HCT116 (cell line): ENCODE data around the gene GCN1. TPM values are rescaled to one million over a fixed set of nuclear protein-coding genes. Genes with fewer than 3 reads are reported as not detected.
A peak's percentile ranks its signal among the peaks of the same experiment; 100 is the strongest.

Experiments used
- ATAC-seq: fragments of 200-7000 bp; cut with Tn5 transposase; 2 replicates; pipeline ENCODE4 v1.9.1; 2020; ENCODE audit warnings: mild to moderate bottlenecking, moderate library complexity
- BruUV-seq: library from RNA; stranded (reverse); fragments of 400-500 nt; replicated peaks from 2 replicates; lab custom pipeline; 2021; lab: Mats Ljungman, UMichigan
- CTCF ChIA-PET: fragments of 300-600 bp; sonication (Branson Sonifier 250); formaldehyde crosslinking; loops from one replicate; lab custom pipeline; 2021; ENCODE audit warnings: antibody characterized with exemption; lab: Charles Lee
- POLR2A ChIA-PET: fragments of 300-600, 350-600 bp; sonication (Branson Sonifier 250); formaldehyde crosslinking; loops from one replicate; lab custom pipeline; 2021; ENCODE audit warnings: antibody characterized with exemption; lab: Charles Lee
- RAD21 ChIA-PET, 2 experiments: fragments of 300-600 bp; sonication (Branson Sonifier 250); formaldehyde crosslinking; loops; one replicate each; lab custom pipeline; 2023; ENCODE audit warnings: low total read pairs in 2 of 2; ENCODE audit not compliant: uncharacterized antibody in 2 of 2, unreplicated experiment in 2 of 2, low non-redundant PET in 1 of 2; lab: Charles Lee
- DNase-seq: peaks from one replicate; pipeline ENCODE4 v3.0.0-alpha.2; 2010; ENCODE audit warnings: low read depth, low spot score
- H2AFZ ChIP-seq: fragments of 200-600 bp; shearing (Covaris generic), sonication (generic); 2 replicates; pipeline ENCODE4 v1.6.1; 2017; ENCODE audit warnings: low read depth, mixed run types, mixed read lengths, antibody characterized with exemption, low read length; ENCODE audit not compliant: poor library complexity, severe bottlenecking
- H3K27ac ChIP-seq: 2 replicates; pipeline ENCODE4 v1.5.1; 2012; ENCODE audit warnings: low read depth, low read length
- H3K27me3 ChIP-seq: fragments of 200-600 bp; sonication (generic); 2 replicates; pipeline ENCODE4 v1.6.1; 2016; ENCODE audit warnings: mixed run types, low read length, mixed read lengths; ENCODE audit not compliant: insufficient read depth
- H3K36me3 ChIP-seq, 2 experiments: fragments of 200-500 bp in 1 of 2; fragments of 200-600 bp in 1 of 2; sonication (Bioruptor generic) in 1 of 2; sonication (generic) in 1 of 2; 2 replicates each; pipeline versions ENCODE4 v1.5.1 to v1.6.1; 2014 to 2016; ENCODE audit warnings: low read length in 2 of 2, inconsistent platforms in 1 of 2, mixed read lengths in 1 of 2, mixed run types in 1 of 2; ENCODE audit not compliant: insufficient read depth in 2 of 2, control insufficient read depth in 1 of 2
- H3K4me1 ChIP-seq, 2 experiments: fragments of 200-600 bp in 1 of 2; sonication (generic) in 1 of 2; 2 replicates each; pipeline versions ENCODE4 v1.5.1 to v1.6.1; 2012 to 2017; ENCODE audit warnings: low read length in 2 of 2, inconsistent platforms in 1 of 2, mild to moderate bottlenecking in 1 of 2, mixed read lengths in 1 of 2, mixed run types in 1 of 2, moderate library complexity in 1 of 2; ENCODE audit not compliant: insufficient read depth in 2 of 2, control insufficient read depth in 1 of 2
- H3K4me2 ChIP-seq: fragments of 200-600 bp; sonication (generic); 2 replicates; pipeline ENCODE4 v1.6.1; 2017; ENCODE audit warnings: mixed run types, low read length, mixed read lengths
- H3K4me3 ChIP-seq, 2 experiments: fragments of 200-600 bp in 1 of 2; sonication (generic) in 1 of 2; replicated peaks in 1 of 2; 2 replicates each; pipeline ENCODE4 v1.5.1; 2011 to 2016; ENCODE audit warnings: low read length in 2 of 2, control low read depth in 1 of 2, low read depth in 1 of 2, mild to moderate bottlenecking in 1 of 2, mixed read lengths in 1 of 2, mixed run types in 1 of 2
- H3K79me2 ChIP-seq: fragments of 200-600 bp; sonication (generic); 2 replicates; pipeline ENCODE4 v1.6.1; 2017; ENCODE audit warnings: mild to moderate bottlenecking, mixed run types, low read length, moderate library complexity, mixed read lengths; ENCODE audit not compliant: insufficient read depth
- H3K9ac ChIP-seq: fragments of 200-600 bp; sonication (generic); 2 replicates; pipeline ENCODE4 v1.6.1; 2016; ENCODE audit warnings: low read length, mixed read lengths
- H3K9me2 ChIP-seq: fragments of 200-600 bp; sonication (generic), shearing (Covaris generic); 2 replicates; pipeline ENCODE4 v1.6.1; 2017; ENCODE audit warnings: mixed run types, mild to moderate bottlenecking, moderate library complexity; ENCODE audit not compliant: insufficient read depth
- H3K9me3 ChIP-seq, 2 experiments: fragments of 200-500 bp in 1 of 2; fragments of 200-600 bp in 1 of 2; sonication (Bioruptor generic) in 1 of 2; sonication (generic) in 1 of 2; 2 replicates each; pipeline ENCODE4 v1.6.1; 2014 to 2017; ENCODE audit warnings: low read length in 2 of 2, mixed read lengths in 2 of 2, inconsistent platforms in 1 of 2, low read depth in 1 of 2, mild to moderate bottlenecking in 1 of 2, mixed run types in 1 of 2, moderate library complexity in 1 of 2; ENCODE audit not compliant: control insufficient read depth in 1 of 2, insufficient read depth in 1 of 2
- H4K20me1 ChIP-seq: fragments of 200-600 bp; sonication (generic), shearing (Covaris generic); 2 replicates; pipeline ENCODE4 v1.6.1; 2017; ENCODE audit warnings: mixed run types, mild to moderate bottlenecking, moderate library complexity; ENCODE audit not compliant: insufficient read depth
- CEBPB ChIP-seq: IDR thresholded peaks from 2 replicates; pipeline ENCODE4 v1.6.1; 2012; ENCODE audit warnings: low read depth
- ELF1 ChIP-seq: IDR thresholded peaks from 2 replicates; pipeline ENCODE4 v1.6.1; 2012; ENCODE audit warnings: low read depth, borderline replicate concordance
- EZH2 ChIP-seq: fragments of 200-600 bp; sonication (generic); IDR thresholded peaks from 2 replicates; pipeline ENCODE4 v1.6.1; 2017; ENCODE audit warnings: antibody characterized with exemption, mixed run types
- EZH2phosphoT487 ChIP-seq: fragments of 200-600 bp; IDR thresholded peaks from 2 replicates; pipeline ENCODE4 v1.6.1; 2018; ENCODE audit warnings: antibody characterized with exemption, borderline replicate concordance
- FOSL1 ChIP-seq: IDR thresholded peaks from 2 replicates; pipeline ENCODE4 v1.6.1; 2012; ENCODE audit warnings: low read depth
- POLR2AphosphoS5 ChIP-seq: IDR thresholded peaks from 2 replicates; pipeline ENCODE4 v1.6.1; 2011; ENCODE audit warnings: mild to moderate bottlenecking, low read depth, low read length, moderate library complexity
- SIN3A ChIP-seq: IDR thresholded peaks from 2 replicates; pipeline ENCODE4 v1.6.1; 2012; ENCODE audit warnings: low read depth
- SP1 ChIP-seq: IDR thresholded peaks from 2 replicates; pipeline ENCODE4 v1.6.1; 2012; ENCODE audit warnings: low read depth
- SRF ChIP-seq: IDR thresholded peaks from 2 replicates; pipeline ENCODE4 v1.6.1; 2012; ENCODE audit warnings: low read depth
- TCF7L2 ChIP-seq: IDR thresholded peaks from 2 replicates; pipeline ENCODE4 v1.7.0; 2011; ENCODE audit warnings: borderline replicate concordance, inconsistent platforms; ENCODE audit not compliant: insufficient read depth, insufficient read length; ENCODE audit errors: extremely low read depth
- ZFX ChIP-seq: fragments of 450-650 bp; IDR thresholded peaks from 2 replicates; pipeline ENCODE4 v1.6.1; 2017
- ZNF274 ChIP-seq: fragments of 200-500 bp; sonication (Bioruptor generic); IDR thresholded peaks from 2 replicates; pipeline ENCODE4 v1.6.1; 2014; ENCODE audit warnings: mild to moderate bottlenecking, low read depth, low read length, inconsistent platforms
- intact Hi-C: fragments of 100-400 bp; cut with micrococcal nuclease; formaldehyde crosslinking; loops from 2 replicates; pipeline ENCODE4 v1.10.0; 2022
- total RNA-seq: library from RNA; stranded (reverse); gene quantifications from one replicate; pipeline ENCODE4 v1.2.1, GENCODE V29; 2021; ENCODE audit not compliant: unreplicated experiment
- TF ChIP-seq, protein P1 (sequence below): IDR thresholded peaks from 2 replicates; pipeline ENCODE4 v1.6.1; 2012; ENCODE audit warnings: low read depth
- TF ChIP-seq, protein P2 (sequence below): IDR thresholded peaks from 2 replicates; pipeline ENCODE4 v1.6.1; 2011; ENCODE audit warnings: mild to moderate bottlenecking, low read length, moderate library complexity; ENCODE audit not compliant: insufficient replicate concordance; ENCODE audit errors: extremely low read depth
- TF ChIP-seq, protein P3 (sequence below): IDR thresholded peaks from 2 replicates; pipeline ENCODE4 v1.6.1; 2012
- TF ChIP-seq, protein P4 (sequence below): IDR thresholded peaks from 2 replicates; pipeline ENCODE4 v1.6.1; 2012
- TF ChIP-seq, protein P5 (sequence below), 3 experiments: fragments of 200-600 bp in 1 of 3; sonication (generic) in 1 of 3; IDR thresholded peaks in 2 of 3; conservative IDR thresholded peaks in 1 of 3; 2 replicates each; pipeline ENCODE4 v1.5.1; 2012 to 2017; ENCODE audit warnings: low read depth in 2 of 3, low read length in 2 of 3, antibody characterized with exemption in 1 of 3, borderline replicate concordance in 1 of 3, control low read depth in 1 of 3, mild to moderate bottlenecking in 1 of 3, mixed read lengths in 1 of 3, mixed run types in 1 of 3, moderate library complexity in 1 of 3; ENCODE audit not compliant: insufficient read depth in 1 of 3

Gene GCN1
- total RNA-seq, 1 experiment from 2014 or later = 184 TPM

DNA sequence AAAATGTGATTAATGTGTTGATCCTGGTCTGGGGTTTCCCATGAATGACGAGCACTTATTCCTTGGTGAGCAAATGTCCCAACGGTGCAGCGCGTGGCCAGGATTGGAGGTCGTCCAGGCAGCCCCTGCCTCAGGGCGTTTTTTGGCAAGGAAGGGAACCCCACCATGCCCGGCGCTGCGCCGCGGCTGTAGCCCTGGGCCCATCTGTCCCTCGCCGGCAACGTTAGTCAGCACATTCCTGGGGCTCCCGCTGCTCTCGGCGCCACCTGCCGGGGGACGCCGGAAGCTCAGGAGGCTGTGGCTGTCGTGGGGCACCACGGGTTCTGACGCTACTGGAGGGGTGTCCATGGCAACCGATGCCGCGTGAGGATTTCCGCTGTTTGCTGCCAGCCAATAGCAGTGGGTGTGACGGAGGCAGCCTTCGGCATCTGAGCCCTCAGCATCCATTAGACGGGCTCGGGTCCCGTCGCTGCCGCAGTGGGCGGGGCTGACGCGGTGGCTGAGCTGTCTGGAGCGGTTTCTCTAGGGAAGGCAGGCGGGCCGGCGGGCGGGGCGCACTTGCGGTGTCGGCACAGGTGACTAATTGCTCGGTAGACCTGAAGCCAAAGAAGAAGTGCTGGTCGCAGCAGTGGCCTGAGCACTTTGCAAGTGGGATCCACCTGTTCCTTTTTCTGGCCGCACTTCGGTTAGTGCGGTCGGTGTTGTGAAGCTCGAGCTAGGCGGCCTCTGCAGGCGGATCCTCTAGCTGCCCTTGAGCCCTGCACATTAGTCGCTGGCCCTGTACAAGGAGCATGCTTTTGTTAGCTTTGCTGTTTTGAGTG is 107.5 kb downstream of the GCN1 start:
- POLR2A ChIA-PET = interaction anchor here (0.8 to 1.3 kb wide), 4 partner anchors 11 to 204 kb away, joined by 3 to 4 read pairs (median 4); partner anchors contain the start of genes RAB35, RNU4-2 and RPLP0
- ATAC-seq (peak; percentile 94), DNase-seq (peak; percentile 98)
- Histone ChIP-seq H3K36me3 (no peaks in the 10 kb centered on the region), H3K9ac (peak overlapping the region; percentile 71), H3K27ac (peak overlapping the region; percentile 67), H3K79me2 (no peaks in the 10 kb centered on the region), H3K9me2 (no peaks in the 10 kb centered on the region), H3K4me1 (peaks cover 18 to 21% of the 10 kb centered on the region in 2 experiments), H3K9me3 (no peaks in the 10 kb centered on the region), H3K4me2 (peak overlapping the region; percentile 85), H4K20me1 (no peaks in the 10 kb centered on the region), H2AFZ (no peak overlapping the region), H3K27me3 (no peaks in the 10 kb centered on the region), H3K4me3 (peak overlapping the region; percentile 42 to 52)
- BruUV-seq = no TSS peak
- RAD21 ChIA-PET = interaction anchor here in 1 of 2 experiments (1.1 kb wide), 1 partner anchor 146 kb away, joined by 3 read pairs; no protein-coding TSS in a partner anchor
- intact Hi-C loops = loop anchor here (2.0 kb wide), 2 partner anchors 98 to 158 kb away; partner anchors contain the start of gene BICDL1
- CTCF ChIA-PET = interaction anchor here (0.6 to 1.4 kb wide), 11 partner anchors 9 to 850 kb away, joined by 3 to 7 read pairs (median 3); partner anchors contain the start of genes BICDL1 and RPLP0
- TF ChIP-seq SIN3A (peak; percentile 57; the same call in 1 of the 2 replicates), TCF7L2 (no peak), ELF1 (no peak), FOSL1 (no peak; the same call in 1 of the 2 replicates), SP1 (peak; percentile 84), SRF (no peak), CEBPB (no peak), EZH2 (no peak), EZH2phosphoT487 (no peak), ZNF274 (no peak), ZFX (peak; percentile 12; the same call in 1 of the 2 replicates), POLR2AphosphoS5 (peak; percentile 71)
- TF ChIP-seq, protein P1, sequence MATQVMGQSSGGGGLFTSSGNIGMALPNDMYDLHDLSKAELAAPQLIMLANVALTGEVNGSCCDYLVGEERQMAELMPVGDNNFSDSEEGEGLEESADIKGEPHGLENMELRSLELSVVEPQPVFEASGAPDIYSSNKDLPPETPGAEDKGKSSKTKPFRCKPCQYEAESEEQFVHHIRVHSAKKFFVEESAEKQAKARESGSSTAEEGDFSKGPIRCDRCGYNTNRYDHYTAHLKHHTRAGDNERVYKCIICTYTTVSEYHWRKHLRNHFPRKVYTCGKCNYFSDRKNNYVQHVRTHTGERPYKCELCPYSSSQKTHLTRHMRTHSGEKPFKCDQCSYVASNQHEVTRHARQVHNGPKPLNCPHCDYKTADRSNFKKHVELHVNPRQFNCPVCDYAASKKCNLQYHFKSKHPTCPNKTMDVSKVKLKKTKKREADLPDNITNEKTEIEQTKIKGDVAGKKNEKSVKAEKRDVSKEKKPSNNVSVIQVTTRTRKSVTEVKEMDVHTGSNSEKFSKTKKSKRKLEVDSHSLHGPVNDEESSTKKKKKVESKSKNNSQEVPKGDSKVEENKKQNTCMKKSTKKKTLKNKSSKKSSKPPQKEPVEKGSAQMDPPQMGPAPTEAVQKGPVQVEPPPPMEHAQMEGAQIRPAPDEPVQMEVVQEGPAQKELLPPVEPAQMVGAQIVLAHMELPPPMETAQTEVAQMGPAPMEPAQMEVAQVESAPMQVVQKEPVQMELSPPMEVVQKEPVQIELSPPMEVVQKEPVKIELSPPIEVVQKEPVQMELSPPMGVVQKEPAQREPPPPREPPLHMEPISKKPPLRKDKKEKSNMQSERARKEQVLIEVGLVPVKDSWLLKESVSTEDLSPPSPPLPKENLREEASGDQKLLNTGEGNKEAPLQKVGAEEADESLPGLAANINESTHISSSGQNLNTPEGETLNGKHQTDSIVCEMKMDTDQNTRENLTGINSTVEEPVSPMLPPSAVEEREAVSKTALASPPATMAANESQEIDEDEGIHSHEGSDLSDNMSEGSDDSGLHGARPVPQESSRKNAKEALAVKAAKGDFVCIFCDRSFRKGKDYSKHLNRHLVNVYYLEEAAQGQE = no peak
- TF ChIP-seq, protein P2, sequence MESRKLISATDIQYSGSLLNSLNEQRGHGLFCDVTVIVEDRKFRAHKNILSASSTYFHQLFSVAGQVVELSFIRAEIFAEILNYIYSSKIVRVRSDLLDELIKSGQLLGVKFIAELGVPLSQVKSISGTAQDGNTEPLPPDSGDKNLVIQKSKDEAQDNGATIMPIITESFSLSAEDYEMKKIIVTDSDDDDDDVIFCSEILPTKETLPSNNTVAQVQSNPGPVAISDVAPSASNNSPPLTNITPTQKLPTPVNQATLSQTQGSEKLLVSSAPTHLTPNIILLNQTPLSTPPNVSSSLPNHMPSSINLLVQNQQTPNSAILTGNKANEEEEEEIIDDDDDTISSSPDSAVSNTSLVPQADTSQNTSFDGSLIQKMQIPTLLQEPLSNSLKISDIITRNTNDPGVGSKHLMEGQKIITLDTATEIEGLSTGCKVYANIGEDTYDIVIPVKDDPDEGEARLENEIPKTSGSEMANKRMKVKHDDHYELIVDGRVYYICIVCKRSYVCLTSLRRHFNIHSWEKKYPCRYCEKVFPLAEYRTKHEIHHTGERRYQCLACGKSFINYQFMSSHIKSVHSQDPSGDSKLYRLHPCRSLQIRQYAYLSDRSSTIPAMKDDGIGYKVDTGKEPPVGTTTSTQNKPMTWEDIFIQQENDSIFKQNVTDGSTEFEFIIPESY = no peak
- TF ChIP-seq, protein P3, sequence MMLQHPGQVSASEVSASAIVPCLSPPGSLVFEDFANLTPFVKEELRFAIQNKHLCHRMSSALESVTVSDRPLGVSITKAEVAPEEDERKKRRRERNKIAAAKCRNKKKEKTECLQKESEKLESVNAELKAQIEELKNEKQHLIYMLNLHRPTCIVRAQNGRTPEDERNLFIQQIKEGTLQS = no peak
- TF ChIP-seq, protein P4, sequence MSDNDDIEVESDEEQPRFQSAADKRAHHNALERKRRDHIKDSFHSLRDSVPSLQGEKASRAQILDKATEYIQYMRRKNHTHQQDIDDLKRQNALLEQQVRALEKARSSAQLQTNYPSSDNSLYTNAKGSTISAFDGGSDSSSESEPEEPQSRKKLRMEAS = peak; percentile 83
- TF ChIP-seq, protein P5, sequence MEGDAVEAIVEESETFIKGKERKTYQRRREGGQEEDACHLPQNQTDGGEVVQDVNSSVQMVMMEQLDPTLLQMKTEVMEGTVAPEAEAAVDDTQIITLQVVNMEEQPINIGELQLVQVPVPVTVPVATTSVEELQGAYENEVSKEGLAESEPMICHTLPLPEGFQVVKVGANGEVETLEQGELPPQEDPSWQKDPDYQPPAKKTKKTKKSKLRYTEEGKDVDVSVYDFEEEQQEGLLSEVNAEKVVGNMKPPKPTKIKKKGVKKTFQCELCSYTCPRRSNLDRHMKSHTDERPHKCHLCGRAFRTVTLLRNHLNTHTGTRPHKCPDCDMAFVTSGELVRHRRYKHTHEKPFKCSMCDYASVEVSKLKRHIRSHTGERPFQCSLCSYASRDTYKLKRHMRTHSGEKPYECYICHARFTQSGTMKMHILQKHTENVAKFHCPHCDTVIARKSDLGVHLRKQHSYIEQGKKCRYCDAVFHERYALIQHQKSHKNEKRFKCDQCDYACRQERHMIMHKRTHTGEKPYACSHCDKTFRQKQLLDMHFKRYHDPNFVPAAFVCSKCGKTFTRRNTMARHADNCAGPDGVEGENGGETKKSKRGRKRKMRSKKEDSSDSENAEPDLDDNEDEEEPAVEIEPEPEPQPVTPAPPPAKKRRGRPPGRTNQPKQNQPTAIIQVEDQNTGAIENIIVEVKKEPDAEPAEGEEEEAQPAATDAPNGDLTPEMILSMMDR (IDR thresholded peaks at IDR 0.05 in 2 of 3, conservative IDR thresholded peaks at IDR 0.05 in 1 of 3; ENCODE audit: borderline replicate concordance in 1 of 3, insufficient read depth in 1 of 3, low read depth in 2 of 3, low read length in 2 of 3) = peak; percentile 87 to 98 (median 92)
